ENCODE results near the gene KCNK16.

DNA sequence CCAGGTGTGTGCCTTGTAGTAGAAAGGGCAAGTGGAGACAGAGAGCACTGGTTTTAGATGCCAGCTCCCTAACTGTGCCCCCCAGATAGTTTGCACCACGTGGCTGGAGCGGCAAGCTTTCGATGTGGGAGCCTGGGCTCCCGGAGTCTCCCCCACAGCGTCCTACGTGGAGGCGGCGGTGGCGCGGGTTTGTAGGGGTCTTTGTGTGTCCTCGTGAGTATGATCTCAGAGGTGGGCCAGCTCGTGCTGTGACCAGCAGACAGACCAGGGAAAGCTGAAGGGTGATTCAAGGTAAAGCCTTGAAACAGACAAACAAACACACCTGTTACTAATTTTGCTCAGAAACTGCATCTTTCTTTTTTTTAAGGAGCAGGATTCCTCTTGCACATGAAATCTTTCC, 5.6 kb upstream of the KCNK16 start:
- TF ChIP-seq, protein P1, sequence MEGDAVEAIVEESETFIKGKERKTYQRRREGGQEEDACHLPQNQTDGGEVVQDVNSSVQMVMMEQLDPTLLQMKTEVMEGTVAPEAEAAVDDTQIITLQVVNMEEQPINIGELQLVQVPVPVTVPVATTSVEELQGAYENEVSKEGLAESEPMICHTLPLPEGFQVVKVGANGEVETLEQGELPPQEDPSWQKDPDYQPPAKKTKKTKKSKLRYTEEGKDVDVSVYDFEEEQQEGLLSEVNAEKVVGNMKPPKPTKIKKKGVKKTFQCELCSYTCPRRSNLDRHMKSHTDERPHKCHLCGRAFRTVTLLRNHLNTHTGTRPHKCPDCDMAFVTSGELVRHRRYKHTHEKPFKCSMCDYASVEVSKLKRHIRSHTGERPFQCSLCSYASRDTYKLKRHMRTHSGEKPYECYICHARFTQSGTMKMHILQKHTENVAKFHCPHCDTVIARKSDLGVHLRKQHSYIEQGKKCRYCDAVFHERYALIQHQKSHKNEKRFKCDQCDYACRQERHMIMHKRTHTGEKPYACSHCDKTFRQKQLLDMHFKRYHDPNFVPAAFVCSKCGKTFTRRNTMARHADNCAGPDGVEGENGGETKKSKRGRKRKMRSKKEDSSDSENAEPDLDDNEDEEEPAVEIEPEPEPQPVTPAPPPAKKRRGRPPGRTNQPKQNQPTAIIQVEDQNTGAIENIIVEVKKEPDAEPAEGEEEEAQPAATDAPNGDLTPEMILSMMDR (IDR thresholded peaks at IDR 0.05): no peak
- TF ChIP-seq POLR2A (IDR thresholded peaks at IDR 0.05) (no peak), EP300 (IDR thresholded peaks at IDR 0.05) (no peak)
